HL-60 (cell line): Measurements from ENCODE around the gene URB1.

Experiments
- CTCF ChIP-seq: IDR thresholded peaks from one replicate; pipeline ENCODE4 v1.5.1; 2011; ENCODE audit warnings: low read length, control low read depth, inconsistent platforms; ENCODE audit not compliant: insufficient read depth
- GABPA ChIP-seq: IDR thresholded peaks from 2 replicates; pipeline ENCODE4 v1.6.1; 2012; ENCODE audit warnings: low read depth
- POLR2AphosphoS5 ChIP-seq: IDR thresholded peaks from 2 replicates; pipeline ENCODE4 v1.6.1; 2012; ENCODE audit warnings: low read depth
- TF ChIP-seq, protein P1 (sequence below): IDR thresholded peaks from 2 replicates; pipeline ENCODE4 v1.6.1; 2012; ENCODE audit warnings: low read depth; ENCODE audit not compliant: insufficient replicate concordance

- TF ChIP-seq CTCF (no peak), POLR2AphosphoS5 (no peak), GABPA (no peak)
- TF ChIP-seq, protein P1, sequence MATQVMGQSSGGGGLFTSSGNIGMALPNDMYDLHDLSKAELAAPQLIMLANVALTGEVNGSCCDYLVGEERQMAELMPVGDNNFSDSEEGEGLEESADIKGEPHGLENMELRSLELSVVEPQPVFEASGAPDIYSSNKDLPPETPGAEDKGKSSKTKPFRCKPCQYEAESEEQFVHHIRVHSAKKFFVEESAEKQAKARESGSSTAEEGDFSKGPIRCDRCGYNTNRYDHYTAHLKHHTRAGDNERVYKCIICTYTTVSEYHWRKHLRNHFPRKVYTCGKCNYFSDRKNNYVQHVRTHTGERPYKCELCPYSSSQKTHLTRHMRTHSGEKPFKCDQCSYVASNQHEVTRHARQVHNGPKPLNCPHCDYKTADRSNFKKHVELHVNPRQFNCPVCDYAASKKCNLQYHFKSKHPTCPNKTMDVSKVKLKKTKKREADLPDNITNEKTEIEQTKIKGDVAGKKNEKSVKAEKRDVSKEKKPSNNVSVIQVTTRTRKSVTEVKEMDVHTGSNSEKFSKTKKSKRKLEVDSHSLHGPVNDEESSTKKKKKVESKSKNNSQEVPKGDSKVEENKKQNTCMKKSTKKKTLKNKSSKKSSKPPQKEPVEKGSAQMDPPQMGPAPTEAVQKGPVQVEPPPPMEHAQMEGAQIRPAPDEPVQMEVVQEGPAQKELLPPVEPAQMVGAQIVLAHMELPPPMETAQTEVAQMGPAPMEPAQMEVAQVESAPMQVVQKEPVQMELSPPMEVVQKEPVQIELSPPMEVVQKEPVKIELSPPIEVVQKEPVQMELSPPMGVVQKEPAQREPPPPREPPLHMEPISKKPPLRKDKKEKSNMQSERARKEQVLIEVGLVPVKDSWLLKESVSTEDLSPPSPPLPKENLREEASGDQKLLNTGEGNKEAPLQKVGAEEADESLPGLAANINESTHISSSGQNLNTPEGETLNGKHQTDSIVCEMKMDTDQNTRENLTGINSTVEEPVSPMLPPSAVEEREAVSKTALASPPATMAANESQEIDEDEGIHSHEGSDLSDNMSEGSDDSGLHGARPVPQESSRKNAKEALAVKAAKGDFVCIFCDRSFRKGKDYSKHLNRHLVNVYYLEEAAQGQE, result no peak
Observed at GRCh38 chr21:32377506-32377905, 15.3 kb downstream of the URB1 start.
